Adrenal gland (tissue), 5 donors: ENCODE data around the gene KCNMA1.

Source experiments
- POLR2A ChIP-seq, 2 donors: fragments of 450-650 bp; IDR thresholded peaks; one replicate each; pipeline ENCODE4 v1.6.1; 2017; ENCODE audit warnings: antibody characterized with exemption in 2 of 2, mild to moderate bottlenecking in 2 of 2, moderate library complexity in 1 of 2
- TF ChIP-seq, protein P1 (sequence below), 6 experiments: fragments of 450-650 bp in 4 of 6; fragments of 200-600 bp in 2 of 6; sonication (generic) in 1 of 6; IDR thresholded peaks; 1 replicate in 5 of 6; 2 replicates in 1 of 6; pipeline versions ENCODE4 v1.5.1 to v1.8.0; 2016 to 2021; ENCODE audit warnings: antibody characterized with exemption in 6 of 6, mild to moderate bottlenecking in 2 of 6, moderate library complexity in 1 of 6
- donor health status: DM: no; HTN: no; CAD: no.

DNA sequence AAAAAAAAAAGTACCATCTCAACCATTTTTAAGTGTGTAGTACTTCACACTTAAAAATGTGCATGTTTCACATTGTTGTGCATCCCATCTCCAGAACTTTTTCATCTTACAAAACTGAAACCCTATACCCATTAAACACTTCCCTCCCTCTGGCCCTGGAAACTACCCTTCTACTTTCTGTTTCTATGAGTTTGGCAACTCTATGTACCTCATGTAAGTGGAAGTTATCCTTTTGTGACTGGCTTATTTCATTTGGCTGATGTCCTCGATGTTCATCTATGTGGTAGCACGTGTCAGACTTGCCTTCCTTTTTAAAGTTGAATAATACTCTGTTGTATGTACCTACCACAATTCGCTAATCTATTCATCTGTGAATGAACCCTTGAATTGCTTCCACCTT, 12.2 kb downstream of the KCNMA1 start:
- TF ChIP-seq, protein P1, sequence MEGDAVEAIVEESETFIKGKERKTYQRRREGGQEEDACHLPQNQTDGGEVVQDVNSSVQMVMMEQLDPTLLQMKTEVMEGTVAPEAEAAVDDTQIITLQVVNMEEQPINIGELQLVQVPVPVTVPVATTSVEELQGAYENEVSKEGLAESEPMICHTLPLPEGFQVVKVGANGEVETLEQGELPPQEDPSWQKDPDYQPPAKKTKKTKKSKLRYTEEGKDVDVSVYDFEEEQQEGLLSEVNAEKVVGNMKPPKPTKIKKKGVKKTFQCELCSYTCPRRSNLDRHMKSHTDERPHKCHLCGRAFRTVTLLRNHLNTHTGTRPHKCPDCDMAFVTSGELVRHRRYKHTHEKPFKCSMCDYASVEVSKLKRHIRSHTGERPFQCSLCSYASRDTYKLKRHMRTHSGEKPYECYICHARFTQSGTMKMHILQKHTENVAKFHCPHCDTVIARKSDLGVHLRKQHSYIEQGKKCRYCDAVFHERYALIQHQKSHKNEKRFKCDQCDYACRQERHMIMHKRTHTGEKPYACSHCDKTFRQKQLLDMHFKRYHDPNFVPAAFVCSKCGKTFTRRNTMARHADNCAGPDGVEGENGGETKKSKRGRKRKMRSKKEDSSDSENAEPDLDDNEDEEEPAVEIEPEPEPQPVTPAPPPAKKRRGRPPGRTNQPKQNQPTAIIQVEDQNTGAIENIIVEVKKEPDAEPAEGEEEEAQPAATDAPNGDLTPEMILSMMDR (IDR thresholded peaks at IDR 0.05) = no peak
- TF ChIP-seq POLR2A (IDR thresholded peaks at IDR 0.05) = no peak
